HCT116 (cell line): ENCODE data around the gene C22orf39. TPM values are rescaled to one million over a fixed set of nuclear protein-coding genes. Genes with fewer than 3 reads are reported as not detected.
"Not testable (repeated sequence)": the region's sequence is repeated elsewhere in the genome, so short reads cannot be mapped to it uniquely, and the experiment has no call there.

ENCODE experiments used
- ATAC-seq: fragments of 200-7000 bp; cut with Tn5 transposase; 2 replicates; pipeline ENCODE4 v1.9.1; 2020; ENCODE audit warnings: mild to moderate bottlenecking, moderate library complexity
- BruUV-seq: library from RNA; stranded (reverse); fragments of 400-500 nt; replicated peaks from 2 replicates; lab custom pipeline; 2021; lab: Mats Ljungman, UMichigan
- CTCF ChIA-PET: fragments of 300-600 bp; sonication (Branson Sonifier 250); formaldehyde crosslinking; loops from one replicate; lab custom pipeline; 2021; ENCODE audit warnings: antibody characterized with exemption; lab: Charles Lee
- POLR2A ChIA-PET: fragments of 300-600, 350-600 bp; sonication (Branson Sonifier 250); formaldehyde crosslinking; loops from one replicate; lab custom pipeline; 2021; ENCODE audit warnings: antibody characterized with exemption; lab: Charles Lee
- RAD21 ChIA-PET, 2 experiments: fragments of 300-600 bp; sonication (Branson Sonifier 250); formaldehyde crosslinking; loops; one replicate each; lab custom pipeline; 2023; ENCODE audit warnings: low total read pairs in 2 of 2; ENCODE audit not compliant: uncharacterized antibody in 2 of 2, unreplicated experiment in 2 of 2, low non-redundant PET in 1 of 2; lab: Charles Lee
- DNase-seq: peaks from one replicate; pipeline ENCODE4 v3.0.0-alpha.2; 2010; ENCODE audit warnings: low read depth, low spot score
- H2AFZ ChIP-seq: fragments of 200-600 bp; shearing (Covaris generic), sonication (generic); 2 replicates; pipeline ENCODE4 v1.6.1; 2017; ENCODE audit warnings: low read depth, mixed run types, mixed read lengths, antibody characterized with exemption, low read length; ENCODE audit not compliant: poor library complexity, severe bottlenecking
- H3K27ac ChIP-seq: 2 replicates; pipeline ENCODE4 v1.5.1; 2012; ENCODE audit warnings: low read depth, low read length
- H3K27me3 ChIP-seq: fragments of 200-600 bp; sonication (generic); 2 replicates; pipeline ENCODE4 v1.6.1; 2016; ENCODE audit warnings: mixed run types, low read length, mixed read lengths; ENCODE audit not compliant: insufficient read depth
- H3K36me3 ChIP-seq, 2 experiments: fragments of 200-500 bp in 1 of 2; fragments of 200-600 bp in 1 of 2; sonication (Bioruptor generic) in 1 of 2; sonication (generic) in 1 of 2; 2 replicates each; pipeline versions ENCODE4 v1.5.1 to v1.6.1; 2014 to 2016; ENCODE audit warnings: low read length in 2 of 2, inconsistent platforms in 1 of 2, mixed read lengths in 1 of 2, mixed run types in 1 of 2; ENCODE audit not compliant: insufficient read depth in 2 of 2, control insufficient read depth in 1 of 2
- H3K4me1 ChIP-seq, 2 experiments: fragments of 200-600 bp in 1 of 2; sonication (generic) in 1 of 2; 2 replicates each; pipeline versions ENCODE4 v1.5.1 to v1.6.1; 2012 to 2017; ENCODE audit warnings: low read length in 2 of 2, inconsistent platforms in 1 of 2, mild to moderate bottlenecking in 1 of 2, mixed read lengths in 1 of 2, mixed run types in 1 of 2, moderate library complexity in 1 of 2; ENCODE audit not compliant: insufficient read depth in 2 of 2, control insufficient read depth in 1 of 2
- H3K4me2 ChIP-seq: fragments of 200-600 bp; sonication (generic); 2 replicates; pipeline ENCODE4 v1.6.1; 2017; ENCODE audit warnings: mixed run types, low read length, mixed read lengths
- H3K4me3 ChIP-seq, 2 experiments: fragments of 200-600 bp in 1 of 2; sonication (generic) in 1 of 2; replicated peaks in 1 of 2; 2 replicates each; pipeline ENCODE4 v1.5.1; 2011 to 2016; ENCODE audit warnings: low read length in 2 of 2, control low read depth in 1 of 2, low read depth in 1 of 2, mild to moderate bottlenecking in 1 of 2, mixed read lengths in 1 of 2, mixed run types in 1 of 2
- H3K79me2 ChIP-seq: fragments of 200-600 bp; sonication (generic); 2 replicates; pipeline ENCODE4 v1.6.1; 2017; ENCODE audit warnings: mild to moderate bottlenecking, mixed run types, low read length, moderate library complexity, mixed read lengths; ENCODE audit not compliant: insufficient read depth
- H3K9ac ChIP-seq: fragments of 200-600 bp; sonication (generic); 2 replicates; pipeline ENCODE4 v1.6.1; 2016; ENCODE audit warnings: low read length, mixed read lengths
- H3K9me2 ChIP-seq: fragments of 200-600 bp; sonication (generic), shearing (Covaris generic); 2 replicates; pipeline ENCODE4 v1.6.1; 2017; ENCODE audit warnings: mixed run types, mild to moderate bottlenecking, moderate library complexity; ENCODE audit not compliant: insufficient read depth
- H3K9me3 ChIP-seq, 2 experiments: fragments of 200-500 bp in 1 of 2; fragments of 200-600 bp in 1 of 2; sonication (Bioruptor generic) in 1 of 2; sonication (generic) in 1 of 2; 2 replicates each; pipeline ENCODE4 v1.6.1; 2014 to 2017; ENCODE audit warnings: low read length in 2 of 2, mixed read lengths in 2 of 2, inconsistent platforms in 1 of 2, low read depth in 1 of 2, mild to moderate bottlenecking in 1 of 2, mixed run types in 1 of 2, moderate library complexity in 1 of 2; ENCODE audit not compliant: control insufficient read depth in 1 of 2, insufficient read depth in 1 of 2
- H4K20me1 ChIP-seq: fragments of 200-600 bp; sonication (generic), shearing (Covaris generic); 2 replicates; pipeline ENCODE4 v1.6.1; 2017; ENCODE audit warnings: mixed run types, mild to moderate bottlenecking, moderate library complexity; ENCODE audit not compliant: insufficient read depth
- ATF3 ChIP-seq: IDR thresholded peaks from 2 replicates; pipeline ENCODE4 v1.6.1; 2012
- CBX3 ChIP-seq: IDR thresholded peaks from 2 replicates; pipeline ENCODE4 v1.6.1; 2012; ENCODE audit warnings: low read depth
- CEBPB ChIP-seq: IDR thresholded peaks from 2 replicates; pipeline ENCODE4 v1.6.1; 2012; ENCODE audit warnings: low read depth
- ELF1 ChIP-seq: IDR thresholded peaks from 2 replicates; pipeline ENCODE4 v1.6.1; 2012; ENCODE audit warnings: low read depth, borderline replicate concordance
- EZH2 ChIP-seq: fragments of 200-600 bp; sonication (generic); IDR thresholded peaks from 2 replicates; pipeline ENCODE4 v1.6.1; 2017; ENCODE audit warnings: antibody characterized with exemption, mixed run types
- EZH2phosphoT487 ChIP-seq: fragments of 200-600 bp; IDR thresholded peaks from 2 replicates; pipeline ENCODE4 v1.6.1; 2018; ENCODE audit warnings: antibody characterized with exemption, borderline replicate concordance
- FOSL1 ChIP-seq: IDR thresholded peaks from 2 replicates; pipeline ENCODE4 v1.6.1; 2012; ENCODE audit warnings: low read depth
- POLR2A ChIP-seq: IDR thresholded peaks from 2 replicates; pipeline ENCODE4 v1.7.0; 2011; ENCODE audit warnings: borderline replicate concordance; ENCODE audit not compliant: insufficient read depth, insufficient read length; ENCODE audit errors: extremely low read depth
- POLR2AphosphoS5 ChIP-seq: IDR thresholded peaks from 2 replicates; pipeline ENCODE4 v1.6.1; 2011; ENCODE audit warnings: mild to moderate bottlenecking, low read depth, low read length, moderate library complexity
- RAD21 ChIP-seq: IDR thresholded peaks from 2 replicates; pipeline ENCODE4 v1.6.1; 2012; ENCODE audit warnings: low read depth, mild to moderate bottlenecking
- SP1 ChIP-seq: IDR thresholded peaks from 2 replicates; pipeline ENCODE4 v1.6.1; 2012; ENCODE audit warnings: low read depth
- ZFX ChIP-seq: fragments of 450-650 bp; IDR thresholded peaks from 2 replicates; pipeline ENCODE4 v1.6.1; 2017
- ZNF274 ChIP-seq: fragments of 200-500 bp; sonication (Bioruptor generic); IDR thresholded peaks from 2 replicates; pipeline ENCODE4 v1.6.1; 2014; ENCODE audit warnings: mild to moderate bottlenecking, low read depth, low read length, inconsistent platforms
- intact Hi-C: fragments of 100-400 bp; cut with micrococcal nuclease; formaldehyde crosslinking; loops from 2 replicates; pipeline ENCODE4 v1.10.0; 2022
- total RNA-seq: library from RNA; stranded (reverse); gene quantifications from one replicate; pipeline ENCODE4 v1.2.1, GENCODE V29; 2021; ENCODE audit not compliant: unreplicated experiment
- TF ChIP-seq, protein P1 (sequence below): IDR thresholded peaks from 2 replicates; pipeline ENCODE4 v1.6.1; 2012
- TF ChIP-seq, protein P2 (sequence below), 3 experiments: fragments of 200-600 bp in 1 of 3; sonication (generic) in 1 of 3; IDR thresholded peaks in 2 of 3; conservative IDR thresholded peaks in 1 of 3; 2 replicates each; pipeline ENCODE4 v1.5.1; 2012 to 2017; ENCODE audit warnings: low read depth in 2 of 3, low read length in 2 of 3, antibody characterized with exemption in 1 of 3, borderline replicate concordance in 1 of 3, control low read depth in 1 of 3, mild to moderate bottlenecking in 1 of 3, mixed read lengths in 1 of 3, mixed run types in 1 of 3, moderate library complexity in 1 of 3; ENCODE audit not compliant: insufficient read depth in 1 of 3

Gene C22orf39
- total RNA-seq, 1 experiment from 2014 or later = 17.7 TPM

DNA sequence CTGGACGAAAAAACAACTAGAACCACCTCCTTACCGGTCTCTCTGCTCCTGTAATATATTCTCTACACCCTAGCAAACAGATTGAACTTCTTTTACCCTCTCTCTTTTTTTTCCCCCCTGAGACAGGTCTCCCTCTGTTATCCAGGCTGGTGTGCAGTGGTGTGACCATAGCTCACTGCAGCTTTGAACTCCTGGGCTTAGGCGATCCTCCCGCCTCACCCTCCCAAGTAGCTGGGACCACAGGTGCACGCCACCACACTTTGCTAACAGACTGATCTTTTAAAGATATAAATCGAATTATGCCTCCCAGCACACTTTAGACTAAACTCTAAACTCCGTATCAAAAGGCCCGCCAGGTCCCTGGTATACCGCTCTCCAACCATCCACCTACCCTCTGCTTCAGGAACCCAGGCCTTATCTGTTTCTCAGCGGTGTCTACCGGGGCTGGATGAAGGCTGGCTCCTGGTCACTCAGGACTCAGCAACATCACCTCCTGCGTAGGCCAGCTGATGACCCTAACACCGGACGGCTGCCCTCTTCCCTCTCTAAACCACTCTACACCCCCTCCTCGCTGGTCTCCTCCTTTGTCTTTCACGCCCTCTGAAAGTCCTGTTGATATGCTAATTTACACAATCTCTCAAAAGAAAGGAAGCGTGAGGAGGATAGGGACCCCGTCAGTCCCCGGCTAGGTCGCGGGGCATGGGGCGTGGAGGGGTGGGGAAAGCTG lies 745 bp downstream of the C22orf39 start:
- TSS peak; percentile 47 for BruUV-seq
- no peaks in the 10 kb centered on the region for H3K9me3 ChIP-seq
- ATAC-seq = peak; percentile 32; the same call in 1 of the 2 replicates
- no peak overlapping the region for H2AFZ ChIP-seq
- peaks cover 15 to 16% of the 10 kb centered on the region in 2 experiments for H3K4me1 ChIP-seq
- peak overlapping the region; percentile 84 for H3K9ac ChIP-seq
- peaks cover 19 to 21% of the 10 kb centered on the region in 2 experiments; a peak in 3 of 4 replicates for H3K36me3 ChIP-seq
- ChIA-PET POLR2A (interaction anchor here (0.8 to 1.1 kb wide), 2 partner anchors 15 to 31 kb away, joined by 3 read pairs; partner anchors contain the start of genes HIRA and MRPL40), RAD21 (interaction anchor here in 1 of 2 experiments (0.6 kb wide), 1 partner anchor 493 kb away, joined by 3 read pairs; no protein-coding TSS in a partner anchor), CTCF (no interaction called here)
- peak overlapping the region; percentile 91 for H3K27ac ChIP-seq
- no peaks in the 10 kb centered on the region for H3K27me3 ChIP-seq
- intact Hi-C loops = no loop called here
- TF ChIP-seq ZFX (no peak), SP1 (no peak), FOSL1 (no peak), POLR2AphosphoS5 (no peak), CBX3 (no peak), CEBPB (no peak), ZNF274 (no peak), EZH2 (no peak), RAD21 (no peak), EZH2phosphoT487 (no peak), ELF1 (no peak), POLR2A (no peak), ATF3 (no peak)
- TF ChIP-seq, protein P1, sequence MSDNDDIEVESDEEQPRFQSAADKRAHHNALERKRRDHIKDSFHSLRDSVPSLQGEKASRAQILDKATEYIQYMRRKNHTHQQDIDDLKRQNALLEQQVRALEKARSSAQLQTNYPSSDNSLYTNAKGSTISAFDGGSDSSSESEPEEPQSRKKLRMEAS = no peak
- TF ChIP-seq, protein P2, sequence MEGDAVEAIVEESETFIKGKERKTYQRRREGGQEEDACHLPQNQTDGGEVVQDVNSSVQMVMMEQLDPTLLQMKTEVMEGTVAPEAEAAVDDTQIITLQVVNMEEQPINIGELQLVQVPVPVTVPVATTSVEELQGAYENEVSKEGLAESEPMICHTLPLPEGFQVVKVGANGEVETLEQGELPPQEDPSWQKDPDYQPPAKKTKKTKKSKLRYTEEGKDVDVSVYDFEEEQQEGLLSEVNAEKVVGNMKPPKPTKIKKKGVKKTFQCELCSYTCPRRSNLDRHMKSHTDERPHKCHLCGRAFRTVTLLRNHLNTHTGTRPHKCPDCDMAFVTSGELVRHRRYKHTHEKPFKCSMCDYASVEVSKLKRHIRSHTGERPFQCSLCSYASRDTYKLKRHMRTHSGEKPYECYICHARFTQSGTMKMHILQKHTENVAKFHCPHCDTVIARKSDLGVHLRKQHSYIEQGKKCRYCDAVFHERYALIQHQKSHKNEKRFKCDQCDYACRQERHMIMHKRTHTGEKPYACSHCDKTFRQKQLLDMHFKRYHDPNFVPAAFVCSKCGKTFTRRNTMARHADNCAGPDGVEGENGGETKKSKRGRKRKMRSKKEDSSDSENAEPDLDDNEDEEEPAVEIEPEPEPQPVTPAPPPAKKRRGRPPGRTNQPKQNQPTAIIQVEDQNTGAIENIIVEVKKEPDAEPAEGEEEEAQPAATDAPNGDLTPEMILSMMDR (IDR thresholded peaks at IDR 0.05 in 2 of 3, conservative IDR thresholded peaks at IDR 0.05 in 1 of 3; ENCODE audit: borderline replicate concordance in 1 of 3, insufficient read depth in 1 of 3, low read depth in 2 of 3, low read length in 2 of 3) = no peak
- TF ChIP-seq, all 23 proteins: peak for 0
- H4K20me1 ChIP-seq = peaks cover 3% of the 10 kb centered on the region; the same call in 1 of the 2 replicates
- H3K4me3 ChIP-seq = peak overlapping the region; percentile 71 to 93
- no peaks in the 10 kb centered on the region for H3K9me2 ChIP-seq
- H3K4me2 ChIP-seq = peak overlapping the region; percentile 91
- DNase-seq = no peak
- peaks cover 52% of the 10 kb centered on the region for H3K79me2 ChIP-seq

DNA sequence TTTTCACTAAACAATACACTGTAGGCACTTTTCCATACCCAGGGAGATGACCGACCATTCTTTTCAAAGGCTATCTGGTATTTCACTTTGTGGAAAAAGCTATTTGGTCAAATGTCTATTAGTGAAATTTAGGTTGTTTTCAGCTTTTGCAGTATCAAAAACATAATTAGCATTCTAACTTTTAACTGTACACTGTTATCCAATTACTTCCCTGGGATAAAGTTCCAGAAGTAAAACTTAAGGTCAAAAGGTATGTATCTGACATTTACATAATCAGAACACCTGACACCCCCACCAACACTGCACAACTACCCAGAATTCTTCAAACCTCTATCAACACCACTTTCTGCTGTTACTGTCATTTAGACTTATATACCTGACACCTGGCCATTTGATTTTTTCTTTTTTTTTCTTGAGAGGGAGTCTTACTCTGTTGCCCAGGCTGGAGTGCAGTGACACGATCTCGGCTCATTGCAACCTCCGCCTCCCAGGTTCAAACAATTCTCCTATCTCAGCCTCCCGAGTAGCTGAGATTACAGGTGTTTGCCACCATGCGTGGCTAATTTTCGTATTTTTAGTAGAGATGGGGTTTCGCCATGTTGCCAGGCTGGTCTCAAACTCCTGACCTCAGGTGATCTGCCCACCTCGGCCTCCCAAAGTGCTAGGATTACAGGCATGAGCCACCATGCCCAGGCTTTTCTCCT lies 2.1 kb downstream of the C22orf39 start:
- H4K20me1 ChIP-seq, ATAC-seq, H3K9me2 ChIP-seq, H3K9ac ChIP-seq, RAD21 ChIA-PET, H3K27ac ChIP-seq, H2AFZ ChIP-seq, H3K27me3 ChIP-seq, H3K9me3 ChIP-seq, intact Hi-C loops, DNase-seq, H3K4me2 ChIP-seq, H3K4me3 ChIP-seq, BruUV-seq: not testable (repeated sequence)
- peaks cover 58% of the 10 kb centered on the region for H3K79me2 ChIP-seq
- ChIA-PET POLR2A (interaction anchor here (1.3 to 1.5 kb wide), 2 partner anchors 12 to 34 kb away, joined by 3 to 4 read pairs; partner anchors contain the start of gene CDC45), CTCF (interaction anchor here (0.6 kb wide), 1 partner anchor 280 kb away, joined by 3 read pairs; no protein-coding TSS in a partner anchor)
- H3K36me3 ChIP-seq = peaks cover 7 to 20% of the 10 kb centered on the region in 2 experiments; a peak in 3 of 4 replicates
- H3K4me1 ChIP-seq = peaks cover 15 to 16% of the 10 kb centered on the region in 2 experiments
